Activated CD4-positive, alpha-beta T cell treated with anti-CD3 and anti-CD28 coated beads, Interleukin-2, amount 50 U/mL, for 24 hours (primary cell): Measurements from ENCODE around the gene HAUS7.

Source experiments
- DNase-seq, 2 donors: peaks; one replicate each; pipeline ENCODE4 v3.0.0-alpha.2; 2020; ENCODE audit warnings: low read depth in 1 of 2, low spot score in 1 of 2

The HAUS7 gene

DNA sequence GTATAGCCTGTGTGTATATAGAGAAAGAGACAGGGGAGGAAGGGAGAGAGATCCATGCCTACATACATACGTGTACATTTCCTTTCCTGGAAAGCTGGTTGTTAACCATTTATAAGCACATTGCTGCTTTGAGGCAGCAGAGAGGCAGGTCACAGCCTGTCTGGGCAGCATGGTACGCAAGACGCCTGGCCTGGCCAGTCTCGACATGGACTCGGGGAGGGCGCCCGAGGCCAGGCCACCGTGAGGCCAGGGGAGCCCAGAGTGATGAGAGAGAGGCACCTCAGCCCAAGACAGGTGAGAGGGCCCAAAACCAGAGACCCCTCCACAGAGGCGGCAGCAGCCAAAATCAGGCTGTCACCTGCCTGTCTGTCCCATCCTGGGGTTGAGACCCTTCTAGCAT lies 28.4 kb downstream of the HAUS7 start:
- no peak for DNase-seq

DNA sequence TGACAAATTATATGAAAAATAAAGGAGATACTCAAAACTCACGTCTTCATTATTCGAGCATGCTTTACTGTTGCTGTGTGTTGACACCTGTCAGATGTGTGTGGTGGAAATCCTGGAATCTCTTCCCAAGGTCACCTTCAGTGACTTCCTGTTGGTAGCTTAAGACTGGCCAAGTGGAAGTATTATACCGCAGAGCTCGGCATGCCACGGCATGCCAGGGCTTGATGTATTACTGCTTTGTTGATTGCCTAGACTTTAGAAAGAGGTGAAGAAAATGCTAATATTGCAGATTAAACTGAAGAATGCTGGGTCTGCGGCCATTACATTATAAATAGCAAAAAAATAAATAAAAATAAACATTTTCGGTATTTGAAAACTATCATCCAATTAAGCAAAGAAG lies 29.1 kb downstream of the HAUS7 start:
- DNase-seq, result no peak

DNA sequence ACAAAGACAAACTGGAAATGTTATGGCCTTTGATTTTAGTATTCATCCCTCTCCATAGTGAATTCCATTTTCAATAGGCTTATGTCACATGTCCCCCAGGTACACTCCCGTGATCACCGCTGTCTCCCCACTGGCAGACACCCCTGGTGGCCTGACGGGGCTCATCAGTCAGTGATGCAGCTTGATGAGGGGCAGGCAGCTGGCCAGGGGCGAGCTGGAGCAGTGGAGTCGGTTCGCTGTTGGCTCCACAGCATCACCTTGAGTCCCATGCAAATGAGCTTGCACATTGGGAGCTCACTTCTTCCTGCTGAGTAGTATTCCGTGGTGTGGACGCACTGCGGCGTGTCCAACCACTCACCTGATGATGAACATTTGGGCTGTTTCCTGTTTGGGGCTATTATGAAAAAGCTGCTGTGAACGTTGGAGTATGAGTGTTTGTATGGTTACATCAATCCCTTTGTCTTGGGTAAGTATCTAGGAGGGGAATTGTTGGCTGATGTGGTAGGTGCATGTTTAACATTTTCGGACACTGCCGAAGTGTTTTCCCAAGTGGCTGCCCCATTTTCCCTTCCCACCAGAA lies 29.7 kb downstream of the HAUS7 start:
- DNase-seq, result no peak

DNA sequence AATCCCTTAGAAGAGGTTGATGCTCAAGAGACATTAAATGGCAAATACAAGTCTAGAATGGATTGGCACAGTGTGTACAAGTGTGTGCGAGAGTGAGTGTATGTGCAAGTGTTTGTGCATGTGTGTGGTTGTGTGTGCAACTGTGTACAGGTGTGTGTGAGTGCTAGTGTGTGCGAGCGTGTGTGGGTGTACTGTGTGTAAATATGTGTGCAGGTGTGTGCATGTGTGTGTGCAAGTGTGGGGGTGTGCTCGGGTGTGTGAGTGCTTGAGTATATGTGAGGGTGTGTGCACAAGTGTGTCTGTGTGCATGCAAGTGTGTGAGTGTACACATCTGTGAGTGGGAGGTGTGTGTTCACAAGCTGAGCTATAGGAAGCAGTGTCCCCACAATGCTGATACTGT lies 30.4 kb downstream of the HAUS7 start:
- no peak for DNase-seq

DNA sequence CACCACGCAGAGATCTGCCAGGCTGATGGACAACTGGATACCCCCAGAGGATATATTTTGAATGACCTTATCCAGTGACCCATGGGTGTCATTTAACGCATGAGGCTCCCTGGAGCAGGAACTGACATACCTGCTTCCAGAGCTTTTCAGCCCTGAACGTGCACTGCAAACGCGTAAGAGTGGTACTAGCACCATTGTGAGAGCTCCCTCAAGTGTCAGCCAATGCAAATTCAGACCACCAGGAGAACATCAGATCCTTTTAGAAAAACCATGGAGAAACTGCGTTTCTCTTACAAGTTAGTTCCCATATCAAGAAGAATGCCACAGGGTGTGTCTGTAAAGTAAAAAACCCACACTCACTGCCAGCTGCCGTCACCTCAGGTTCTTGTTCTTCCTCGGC lies 31.8 kb downstream of the HAUS7 start:
- DNase-seq, result no peak

DNA sequence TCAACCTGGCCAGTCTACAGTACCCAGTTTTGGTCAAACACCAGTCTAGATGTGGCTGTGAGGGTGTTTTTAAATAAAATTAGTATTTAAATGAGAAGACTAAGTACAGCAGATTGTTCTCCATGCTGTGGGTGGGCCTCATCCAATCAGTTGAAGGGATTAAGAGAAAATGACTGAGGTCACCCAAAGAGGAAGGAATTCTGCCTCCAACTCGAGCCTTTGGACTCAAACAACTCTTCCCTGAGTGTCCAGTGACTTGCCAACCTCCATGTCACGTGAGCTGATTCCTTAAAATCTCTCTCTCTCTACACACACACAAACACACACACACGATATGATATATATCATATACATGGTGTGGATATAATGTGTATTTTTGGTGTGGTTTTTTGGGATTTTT lies 34.5 kb downstream of the HAUS7 start:
- DNase-seq, result no peak

- no peak for DNase-seq
These were observed 35.6 kb downstream of the HAUS7 start for GRCh38 chrX:153434801-153435200.

DNA sequence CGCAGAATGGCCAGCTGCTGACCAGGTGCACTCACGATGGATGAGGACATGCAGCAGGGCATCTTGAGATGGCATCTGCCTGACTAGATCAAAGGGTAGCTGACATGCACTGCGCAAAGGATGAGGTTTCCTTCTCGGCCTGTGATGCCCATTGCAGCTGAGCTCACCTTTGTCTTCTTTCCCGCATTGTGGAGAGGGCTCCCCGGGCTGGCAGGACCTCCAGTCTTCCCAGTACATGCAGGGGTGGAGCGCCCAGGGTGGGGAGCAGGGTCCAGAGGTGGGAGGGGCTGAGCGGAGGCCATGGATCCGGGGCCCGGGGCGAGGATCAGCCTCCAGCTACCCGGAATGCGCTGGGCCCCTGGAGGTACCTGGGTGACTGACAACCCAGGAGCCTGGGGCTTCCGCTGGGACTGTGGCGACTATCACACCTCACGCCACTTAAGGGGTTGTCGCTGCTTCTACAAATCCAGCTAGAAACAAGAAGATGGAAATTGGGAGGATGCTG lies 36.5 kb downstream of the HAUS7 start:
- DNase-seq, result no peak

GRCh38 chrX:153433161-153433680 lies 37.2 kb downstream of the HAUS7 start:
- DNase-seq, result no peak

GRCh38 chrX:153430796-153431195 lies 39.6 kb downstream of the HAUS7 start:
- DNase-seq, result no peak

- DNase-seq, result no peak
These were observed 44.2 kb downstream of the HAUS7 start for GRCh38 chrX:153426204-153426603.

GRCh38 chrX:153423652-153424051 lies 46.7 kb downstream of the HAUS7 start:
- no peak for DNase-seq

DNA sequence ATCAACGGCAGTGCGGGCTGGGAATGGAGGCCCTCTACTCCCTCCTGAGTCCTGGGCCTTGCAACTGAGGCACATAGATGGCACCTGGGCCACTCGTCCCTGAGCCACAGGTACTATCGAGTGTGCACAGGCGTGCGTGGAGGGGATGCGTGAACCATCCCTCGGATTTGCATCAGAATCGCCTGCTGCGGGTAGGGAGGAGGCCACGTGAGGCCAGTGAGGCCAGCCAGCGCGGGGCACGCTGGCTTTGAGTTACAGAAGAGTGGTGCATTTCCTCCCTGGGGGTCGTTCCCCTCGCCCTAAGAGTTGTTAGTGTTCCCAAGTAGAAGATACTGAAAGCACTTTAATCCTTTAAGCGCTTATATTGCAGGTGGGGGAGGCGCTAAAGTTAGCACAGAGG lies 48.5 kb downstream of the HAUS7 start:
- DNase-seq, result no peak

GRCh38 chrX:153420851-153421599 lies 49.4 kb downstream of the HAUS7 start:
- DNase-seq, result no peak

DNA sequence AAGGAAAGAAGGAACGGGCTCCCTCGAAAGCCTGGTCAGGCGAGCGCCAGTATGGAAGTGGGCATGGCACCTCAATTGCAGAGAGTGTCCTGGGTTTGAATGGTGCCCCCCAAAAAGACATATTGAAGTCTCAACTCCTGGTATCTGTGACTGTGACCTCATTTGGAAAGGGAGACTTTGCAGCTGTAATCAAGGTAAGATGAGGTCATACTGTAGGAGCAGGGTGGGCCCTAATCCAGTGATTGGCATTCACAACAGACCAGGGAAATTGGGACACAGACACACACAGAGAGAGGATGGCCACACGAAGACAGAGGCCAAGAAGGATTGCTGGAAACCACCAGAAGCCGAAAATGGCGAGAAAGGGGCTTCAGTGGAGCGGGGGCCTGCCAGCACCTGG lies 52.7 kb downstream of the HAUS7 start:
- no peak for DNase-seq

DNA sequence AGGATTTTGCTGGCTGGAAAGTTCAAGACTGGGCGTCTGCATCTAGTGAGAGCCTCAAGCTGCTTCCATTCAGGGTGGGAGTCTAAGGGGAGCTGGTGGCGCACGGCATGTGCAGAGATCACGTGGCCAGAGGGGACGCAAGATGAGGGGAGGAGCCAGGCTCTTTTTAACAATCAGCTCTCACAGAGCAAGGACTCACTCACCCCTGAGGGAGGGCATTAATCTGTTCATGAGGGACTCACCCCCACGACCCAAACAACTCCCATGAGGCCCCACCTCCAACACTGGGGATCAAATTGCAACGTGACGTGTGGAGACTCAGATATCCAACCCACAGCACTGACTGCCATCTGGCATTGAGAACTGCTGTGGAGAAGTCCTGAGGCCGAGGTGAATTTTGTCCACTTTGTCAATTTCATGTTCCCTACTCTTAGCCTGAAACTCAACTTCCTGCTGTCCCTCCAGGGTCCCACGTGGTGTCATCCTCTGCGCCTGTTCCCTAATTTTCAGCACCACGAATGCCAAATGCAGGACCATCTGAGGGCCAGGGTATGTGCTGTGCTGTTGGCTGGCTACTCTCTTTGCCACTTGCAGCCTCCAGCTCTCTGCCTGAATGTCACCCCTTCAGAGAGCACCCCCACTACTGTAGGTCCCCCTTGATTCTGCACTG lies 53.5 kb downstream of the HAUS7 start:
- DNase-seq, result no peak

DNA sequence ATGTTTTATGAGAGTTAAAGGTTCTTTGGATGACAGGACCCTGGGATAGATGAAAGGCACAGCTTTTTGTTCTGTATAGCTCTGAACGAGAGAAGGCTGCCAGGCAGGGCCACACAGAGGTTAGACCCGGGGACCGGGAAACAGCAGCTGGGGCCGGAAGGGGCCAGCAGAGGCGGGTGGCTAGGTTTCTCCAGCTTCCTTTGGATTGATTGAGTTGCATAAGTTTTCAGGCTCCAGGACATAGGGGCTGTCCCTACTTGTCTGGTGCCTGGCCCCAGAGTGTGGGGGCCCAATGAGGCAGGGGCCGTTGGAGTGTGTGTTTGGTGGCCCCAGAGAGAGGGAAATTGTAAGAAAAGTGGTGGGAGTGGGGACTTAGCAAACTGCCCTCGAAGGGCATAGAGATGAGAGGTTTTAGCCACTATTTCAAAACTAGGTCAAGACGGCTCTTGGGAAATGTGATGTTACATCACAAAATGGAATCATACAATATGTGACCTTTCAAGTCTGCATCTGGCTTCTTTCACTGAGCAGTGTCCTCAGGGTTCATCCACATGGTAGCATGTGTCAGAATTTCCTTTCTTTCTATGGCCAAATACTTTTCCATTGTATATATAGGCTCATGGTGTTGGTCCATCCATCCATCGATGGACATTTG lies 55.4 kb downstream of the HAUS7 start:
- no peak for DNase-seq

GRCh38 chrX:153413731-153414130 lies 56.6 kb downstream of the HAUS7 start:
- no peak for DNase-seq

- no peak for DNase-seq
These were observed 57.3 kb downstream of the HAUS7 start for GRCh38 chrX:153412746-153413720.

DNA sequence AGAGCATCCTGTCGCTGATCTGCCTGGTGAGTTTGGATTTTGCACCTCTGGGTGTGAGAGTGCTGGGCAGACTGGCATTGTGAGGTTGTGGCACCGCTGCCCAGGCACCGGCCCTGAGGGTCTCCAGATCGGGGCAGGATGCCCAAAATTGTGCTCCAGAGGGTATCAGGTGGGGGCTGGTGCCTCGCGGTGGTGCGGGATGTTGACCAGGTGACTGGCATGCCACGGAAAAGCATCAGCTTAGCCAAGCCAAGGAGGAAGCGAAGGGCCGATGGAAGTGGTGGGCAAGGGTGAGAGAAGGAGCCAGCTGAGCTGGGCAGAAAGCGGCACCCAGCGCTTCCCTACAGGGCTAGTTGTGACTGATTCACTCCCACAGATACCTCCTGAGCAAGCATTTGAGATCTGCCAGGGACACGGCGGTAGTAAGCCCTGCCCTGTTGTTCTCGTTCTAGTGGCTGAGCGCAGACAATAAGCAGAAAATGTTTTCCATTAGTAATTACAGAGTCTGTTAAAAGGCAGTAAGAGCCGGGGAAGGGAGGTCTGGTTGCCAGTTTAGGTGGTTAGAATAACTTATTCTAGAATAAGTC lies 58.3 kb downstream of the HAUS7 start:
- DNase-seq, result no peak
